Tibial artery (tissue), 4 donors: ENCODE data around the gene NEDD4.

Source experiments
- DNase-seq, 2 donors: peaks; one replicate each; pipeline ENCODE4 v3.0.0-alpha.2; 2019
- H3K27ac ChIP-seq, 2 donors: fragments of 200-600 bp; sonication (generic) in 1 of 2; 1 replicate in 1 of 2; 2 replicates in 1 of 2; pipeline ENCODE4 v1.5.1; 2018 to 2019; ENCODE audit warnings: mild to moderate bottlenecking in 1 of 2
- H3K27me3 ChIP-seq, 2 donors: fragments of 200-600 bp; sonication (generic) in 1 of 2; one replicate each; pipeline versions ENCODE4 v1.5.1 to v1.6.0; 2016 to 2019
- H3K36me3 ChIP-seq, 3 donors: fragments of 200-600 bp; sonication (generic) in 2 of 3; one replicate each; pipeline ENCODE4 v1.5.1; 2016 to 2019; ENCODE audit warnings: mild to moderate bottlenecking in 2 of 3
- H3K4me1 ChIP-seq, 4 donors: fragments of 200-600 bp; sonication (generic) in 2 of 4; 1 replicate in 3 of 4; 2 replicates in 1 of 4; pipeline ENCODE4 v1.5.1; 2016 to 2019
- H3K4me3 ChIP-seq, 2 donors: fragments of 200-600 bp; sonication (generic) in 1 of 2; 1 replicate in 1 of 2; 2 replicates in 1 of 2; pipeline ENCODE4 v1.5.1; 2018 to 2019; ENCODE audit warnings: mild to moderate bottlenecking in 2 of 2
- H3K9me3 ChIP-seq, 3 donors: fragments of 200-600 bp; sonication (generic) in 1 of 3; one replicate each; pipeline ENCODE4 v1.5.1; 2016 to 2019
- intact Hi-C: fragments of 100-400 bp; cut with DNase I; formaldehyde crosslinking; loops from one replicate; pipeline ENCODE4 v1.15.0; 2023; ENCODE audit warnings: low total_unique reads
- TF ChIP-seq, protein P1 (sequence below), 2 experiments: fragments of 200-600 bp in 1 of 2; fragments of 450-650 bp in 1 of 2; IDR thresholded peaks; one replicate each; pipeline ENCODE4 v1.5.1; 2017 to 2019; ENCODE audit warnings: antibody characterized with exemption in 2 of 2, mild to moderate bottlenecking in 1 of 2, moderate library complexity in 1 of 2

Gene NEDD4

GRCh38 chr15:55942332-55942731 is 51.1 kb downstream of the NEDD4 start:
- peaks cover 15 to 33% (median 26%) of the 10 kb centered on the region in 3 donors for H3K36me3 ChIP-seq
- no peaks in the 10 kb centered on the region for H3K27me3 ChIP-seq
- TF ChIP-seq, protein P1, sequence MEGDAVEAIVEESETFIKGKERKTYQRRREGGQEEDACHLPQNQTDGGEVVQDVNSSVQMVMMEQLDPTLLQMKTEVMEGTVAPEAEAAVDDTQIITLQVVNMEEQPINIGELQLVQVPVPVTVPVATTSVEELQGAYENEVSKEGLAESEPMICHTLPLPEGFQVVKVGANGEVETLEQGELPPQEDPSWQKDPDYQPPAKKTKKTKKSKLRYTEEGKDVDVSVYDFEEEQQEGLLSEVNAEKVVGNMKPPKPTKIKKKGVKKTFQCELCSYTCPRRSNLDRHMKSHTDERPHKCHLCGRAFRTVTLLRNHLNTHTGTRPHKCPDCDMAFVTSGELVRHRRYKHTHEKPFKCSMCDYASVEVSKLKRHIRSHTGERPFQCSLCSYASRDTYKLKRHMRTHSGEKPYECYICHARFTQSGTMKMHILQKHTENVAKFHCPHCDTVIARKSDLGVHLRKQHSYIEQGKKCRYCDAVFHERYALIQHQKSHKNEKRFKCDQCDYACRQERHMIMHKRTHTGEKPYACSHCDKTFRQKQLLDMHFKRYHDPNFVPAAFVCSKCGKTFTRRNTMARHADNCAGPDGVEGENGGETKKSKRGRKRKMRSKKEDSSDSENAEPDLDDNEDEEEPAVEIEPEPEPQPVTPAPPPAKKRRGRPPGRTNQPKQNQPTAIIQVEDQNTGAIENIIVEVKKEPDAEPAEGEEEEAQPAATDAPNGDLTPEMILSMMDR (IDR thresholded peaks at IDR 0.05) = no peak
- H3K27ac ChIP-seq = no peak overlapping the region
- H3K4me3 ChIP-seq = no peak overlapping the region
- intact Hi-C loops = no loop called here
- no peaks in the 10 kb centered on the region for H3K4me1 ChIP-seq
- H3K9me3 ChIP-seq = peaks cover 0 to 7% (median 0%) of the 10 kb centered on the region in 3 donors
- DNase-seq = no peak

- H3K4me3 ChIP-seq = no peak overlapping the region
- no peak for DNase-seq
- TF ChIP-seq, protein P1 (IDR thresholded peaks at IDR 0.05) = no peak
- peaks cover 0 to 7% (median 0%) of the 10 kb centered on the region in 4 donors for H3K4me1 ChIP-seq
- peaks cover 0 to 7% (median 0%) of the 10 kb centered on the region in 3 donors for H3K9me3 ChIP-seq
- H3K27ac ChIP-seq = no peak overlapping the region
- intact Hi-C loops = no loop called here
- peaks cover 4 to 11% (median 5%) of the 10 kb centered on the region in 3 donors for H3K36me3 ChIP-seq
- H3K27me3 ChIP-seq = no peaks in the 10 kb centered on the region
These were observed 56.4 kb downstream of the NEDD4 start for GRCh38 chr15:55937040-55937439.

DNA sequence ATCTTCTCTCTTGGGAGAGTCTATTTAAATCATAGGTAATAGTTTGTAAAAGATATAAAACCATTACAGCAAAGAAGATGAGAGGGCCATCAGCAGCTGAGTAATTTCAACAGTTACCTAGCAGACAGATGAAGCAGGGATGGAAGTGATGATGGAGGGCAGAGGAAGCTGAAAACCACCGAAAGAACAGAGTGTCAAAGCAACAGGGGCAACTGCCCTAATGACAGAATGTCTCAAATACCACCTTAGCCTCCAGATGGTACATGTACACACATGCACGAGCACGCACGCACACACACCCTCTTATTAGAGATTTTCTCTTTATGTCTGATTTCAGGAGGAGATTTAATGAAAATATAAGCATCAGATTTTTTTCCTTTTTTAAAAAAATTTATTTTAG is 64.5 kb downstream of the NEDD4 start:
- H3K36me3 ChIP-seq = no peaks in the 10 kb centered on the region
- H3K4me1 ChIP-seq = no peaks in the 10 kb centered on the region
- no peaks in the 10 kb centered on the region for H3K9me3 ChIP-seq
- no peak overlapping the region for H3K4me3 ChIP-seq
- no peak for DNase-seq
- no peaks in the 10 kb centered on the region for H3K27me3 ChIP-seq
- no peak overlapping the region for H3K27ac ChIP-seq
- TF ChIP-seq, protein P1 (IDR thresholded peaks at IDR 0.05) = no peak
- intact Hi-C loops = no loop called here

DNA sequence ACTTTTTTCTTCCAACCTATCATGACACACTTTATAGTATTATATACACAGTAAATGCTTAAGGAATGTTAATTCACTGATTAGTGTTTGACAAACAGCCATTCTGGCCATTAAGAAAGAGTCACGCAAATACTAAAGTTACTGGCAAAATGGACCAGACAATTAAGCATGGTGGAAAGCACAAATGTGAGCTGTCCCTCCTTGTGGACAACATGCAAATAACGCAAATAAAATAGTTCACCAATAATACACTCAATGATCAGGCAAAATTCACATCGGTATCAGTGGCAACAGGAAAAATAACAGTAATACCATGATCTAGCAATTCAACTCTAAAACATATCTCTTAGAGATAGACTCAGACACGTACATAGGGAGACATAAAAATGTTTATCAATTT is 71.7 kb downstream of the NEDD4 start:
- H3K9me3 ChIP-seq = no peaks in the 10 kb centered on the region
- no peak for DNase-seq
- peaks cover 0 to 11% (median 2%) of the 10 kb centered on the region in 4 donors for H3K4me1 ChIP-seq
- intact Hi-C loops = no loop called here
- H3K36me3 ChIP-seq = no peaks in the 10 kb centered on the region
- H3K27me3 ChIP-seq = no peaks in the 10 kb centered on the region
- H3K27ac ChIP-seq = no peak overlapping the region
- TF ChIP-seq, protein P1 (IDR thresholded peaks at IDR 0.05) = no peak
- H3K4me3 ChIP-seq = no peak overlapping the region

DNA sequence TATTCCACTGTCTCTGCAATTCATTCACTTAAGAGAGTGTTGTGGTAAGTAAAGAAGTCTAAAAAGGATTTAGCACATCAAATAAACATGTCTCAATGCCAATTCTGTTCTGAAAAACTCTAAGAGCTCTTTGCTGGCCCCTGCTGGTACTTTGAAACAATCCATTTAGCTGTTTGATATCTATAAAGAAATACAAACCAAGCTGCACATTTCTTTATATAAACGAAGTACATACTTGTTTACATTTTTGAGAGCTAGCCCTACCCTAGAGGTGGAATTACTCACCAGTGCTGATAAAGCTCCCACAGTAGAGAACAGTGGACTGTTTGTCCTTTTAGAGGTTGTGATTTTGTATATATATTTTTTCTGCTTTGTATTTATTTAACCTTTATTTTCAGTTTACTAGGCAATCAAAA is 75.5 kb downstream of the NEDD4 start:
- TF ChIP-seq, protein P1 (IDR thresholded peaks at IDR 0.05) = peak; percentile 42 to 46
- intact Hi-C loops = no loop called here

More for the DNA sequence above, 75.5 kb downstream of the NEDD4 start:
- H3K27ac ChIP-seq = peak overlapping the region; percentile 3 to 9
- no peak overlapping the region for H3K4me3 ChIP-seq
- peaks cover 0 to 11% (median 2%) of the 10 kb centered on the region in 4 donors for H3K4me1 ChIP-seq
- H3K27me3 ChIP-seq = no peaks in the 10 kb centered on the region
- peak in 1 of 2 donors; percentile 25 for DNase-seq
- no peaks in the 10 kb centered on the region for H3K9me3 ChIP-seq
- H3K36me3 ChIP-seq = no peaks in the 10 kb centered on the region
